HepG2 (cell line): Measurements from ENCODE around the gene PDZRN4. TPM values are rescaled to one million over a fixed set of nuclear protein-coding genes. Genes with fewer than 3 reads are reported as not detected.

Experiments
- ATAC-seq: fragments of 200-7000 bp; cut with Tn5 transposase; 3 replicates; pipeline ENCODE4 v1.9.1; 2020; ENCODE audit warnings: mild to moderate bottlenecking, moderate library complexity
- BruUV-seq: library from RNA; stranded (reverse); fragments of 400-500 nt; replicated peaks from 2 replicates; lab custom pipeline; 2021; lab: Mats Ljungman, UMichigan
- CTCF ChIA-PET: fragments of 300-600 bp; formaldehyde crosslinking; extraction: SDS; loops from one replicate; lab custom pipeline; 2021; ENCODE audit warnings: low total read pairs, inconsistent platforms, low intra/inter-chr PET ratio; lab: Yijun Ruan, JAX
- POLR2A ChIA-PET: fragments of 350-600 bp; sonication (Branson Sonifier 250); formaldehyde crosslinking; loops from one replicate; lab custom pipeline; 2020; ENCODE audit warnings: antibody characterized with exemption, inconsistent platforms; lab: Yijun Ruan, JAX
- DNase-seq: peaks from one replicate; pipeline ENCODE4 v3.0.0-alpha.2; 2015; ENCODE audit warnings: low spot score
- FAIRE-seq: peaks from 3 replicates; lab custom pipeline; 2011; peaks lifted over from hg19 to GRCh38; lab: Jason Lieb, UNC
- H2AFZ ChIP-seq: one replicate; pipeline ENCODE4 v1.6.1; 2011; ENCODE audit warnings: low read length, inconsistent platforms
- H3K27ac ChIP-seq: fragments of 300-600 bp; 3 replicates; pipeline ENCODE4 v1.8.0; 2011; ENCODE audit warnings: mixed run types, mild to moderate bottlenecking, mixed read lengths, low read length, inconsistent platforms; ENCODE audit not compliant: insufficient read depth; ENCODE audit errors: extremely low read length
- H3K27me3 ChIP-seq, 2 experiments: fragments of 200-600 bp in 1 of 2; 2 replicates in 1 of 2; 3 replicates in 1 of 2; pipeline versions ENCODE4 v1.6.0 to v1.8.0; 2011; ENCODE audit warnings: low read length in 2 of 2, mild to moderate bottlenecking in 2 of 2, moderate library complexity in 2 of 2, inconsistent platforms in 1 of 2; ENCODE audit not compliant: insufficient read depth in 2 of 2, control insufficient read depth in 1 of 2
- H3K36me3 ChIP-seq, 2 experiments: fragments of 200-600 bp in 1 of 2; replicated peaks in 1 of 2; 2 replicates in 1 of 2; 3 replicates in 1 of 2; pipeline versions ENCODE4 v1.5.1 to v1.8.0; 2011; ENCODE audit warnings: low read length in 2 of 2, inconsistent platforms in 1 of 2; ENCODE audit not compliant: insufficient read depth in 2 of 2, control insufficient read depth in 1 of 2
- H3K4me1 ChIP-seq: 2 replicates; pipeline ENCODE4 v1.5.1; 2012; ENCODE audit warnings: low read length, inconsistent platforms; ENCODE audit not compliant: insufficient read depth
- H3K4me2 ChIP-seq: 2 replicates; pipeline ENCODE4 v1.6.0; 2011; ENCODE audit warnings: low read depth, low read length, inconsistent platforms
- H3K4me3 ChIP-seq, 3 experiments: fragments of 200-600 bp in 1 of 3; sonication (generic), shearing (Covaris generic) in 1 of 3; replicated peaks in 1 of 3; 2 replicates each; pipeline ENCODE4 v1.5.1; 2011 to 2016; ENCODE audit warnings: low read length in 3 of 3, inconsistent platforms in 2 of 3, low read depth in 2 of 3, mild to moderate bottlenecking in 2 of 3, control low read depth in 1 of 3, mixed read lengths in 1 of 3; ENCODE audit not compliant: insufficient read depth in 1 of 3
- H3K79me2 ChIP-seq: one replicate; pipeline ENCODE4 v1.6.1; 2011; ENCODE audit warnings: low read length, inconsistent platforms; ENCODE audit not compliant: insufficient read depth
- H3K9ac ChIP-seq: 2 replicates; pipeline ENCODE4 v1.6.0; 2011; ENCODE audit warnings: mild to moderate bottlenecking, low read depth, low read length, inconsistent platforms; ENCODE audit not compliant: insufficient read depth
- H3K9me3 ChIP-seq: 2 replicates; pipeline ENCODE4 v1.5.1; 2012; ENCODE audit warnings: mild to moderate bottlenecking, low read length
- H4K20me1 ChIP-seq: 2 replicates; pipeline ENCODE4 v1.6.0; 2011; ENCODE audit warnings: inconsistent platforms, mild to moderate bottlenecking, low read length, moderate library complexity; ENCODE audit not compliant: insufficient read depth
- GATAD1 ChIP-seq: IDR thresholded peaks from 2 replicates; pipeline ENCODE4 v1.6.1; 2016; ENCODE audit warnings: missing genetic modification reagents, missing compliant biosample characterization
- HNF4A ChIP-seq: sonication (generic); formaldehyde crosslinking; IDR thresholded peaks from 2 replicates; pipeline ENCODE4 v1.4.0; 2020; ENCODE audit warnings: missing genetic modification reagents
- HNF4G ChIP-seq, 2 experiments: sonication (generic) in 1 of 2; formaldehyde crosslinking in 1 of 2; IDR thresholded peaks; 2 replicates each; pipeline versions ENCODE4 v1.4.0 to v1.6.1; 2011 to 2020; ENCODE audit warnings: borderline replicate concordance in 2 of 2, low read depth in 2 of 2, mild to moderate bottlenecking in 2 of 2, low read length in 1 of 2, missing genetic modification reagents in 1 of 2, moderate library complexity in 1 of 2
- MNT ChIP-seq: fragments of 450-650 bp; IDR thresholded peaks from 2 replicates; pipeline ENCODE4 v1.6.1; 2016
- MXI1 ChIP-seq: IDR thresholded peaks from 3 replicates; pipeline ENCODE4 v1.6.1; 2012; ENCODE audit warnings: low read depth, low read length, inconsistent platforms, borderline replicate concordance
- NAIF1 ChIP-seq: sonication (generic); formaldehyde crosslinking; IDR thresholded peaks from 2 replicates; pipeline ENCODE4 v1.5.0; 2020; ENCODE audit warnings: mild to moderate bottlenecking, missing genetic modification reagents, borderline replicate concordance
- ZFP41 ChIP-seq: sonication (generic); formaldehyde crosslinking; IDR thresholded peaks from 2 replicates; pipeline ENCODE4 v1.4.0; 2020; ENCODE audit warnings: mild to moderate bottlenecking, missing genetic modification reagents, borderline replicate concordance
- ZNF468 ChIP-seq: sonication (generic); formaldehyde crosslinking; IDR thresholded peaks from 2 replicates; pipeline ENCODE4 v1.8.0; 2022; ENCODE audit warnings: mild to moderate bottlenecking, moderate library complexity, missing genetic modification reagents
- ZNF670 ChIP-seq: sonication (generic); formaldehyde crosslinking; IDR thresholded peaks from 2 replicates; pipeline ENCODE4 v1.8.0; 2022; ENCODE audit warnings: mild to moderate bottlenecking, missing genetic modification reagents, borderline replicate concordance
- ZSCAN21 ChIP-seq: sonication (generic); formaldehyde crosslinking; IDR thresholded peaks from 2 replicates; pipeline ENCODE4 v1.8.0; 2022; ENCODE audit warnings: mild to moderate bottlenecking, missing genetic modification reagents, moderate library complexity, borderline replicate concordance
- WGBS: methylation state at CpG from one replicate; pipeline ENCODE4 v1.1.6; 2017; ENCODE audit warnings: low lambda C conversion rate; 5-methylcytosine and 5-hydroxymethylcytosine counted together
- in situ Hi-C: cut with HindIII; loops from 2 replicates; pipeline ENCODE4 v1.10.0; 2017; ENCODE audit warnings: low pct_unique_long_range_greater_than_20kb; ENCODE audit not compliant: extremely low pct_ligation_motif_present
- intact Hi-C: fragments of 100-400 bp; cut with micrococcal nuclease; formaldehyde crosslinking; loops from one replicate; pipeline ENCODE4 v1.10.0; 2022; ENCODE audit not compliant: unreplicated experiment
- polyA plus RNA-seq, 8 experiments: library from polyadenylated mRNA; depleted of rRNA in 3 of 8; stranded (reverse) in 7 of 8; unstranded in 1 of 8; fragments of >200 nt; fragmentation: Illumina TruSeq in 4 of 8; extraction: Trizol in 4 of 8; gene quantifications; 2 replicates each; pipeline versions ENCODE4 v1.2.1 to v1.2.3, GENCODE V29; 2011 to 2016; ENCODE audit warnings: low read depth in 4 of 8, missing spikeins in 1 of 8, mixed read lengths in 1 of 8; ENCODE audit not compliant: insufficient read depth in 1 of 8
- total RNA-seq, 5 experiments: library from RNA; depleted of rRNA; stranded (reverse); fragments of >200 nt; fragmentation: Illumina TruSeq; extraction: Trizol; gene quantifications; 2 replicates each; pipeline ENCODE4 v1.2.3, GENCODE V29; 2016; ENCODE audit warnings: low read depth in 1 of 5
- TF ChIP-seq, protein P1 (sequence below): sonication (generic); formaldehyde crosslinking; IDR thresholded peaks from 2 replicates; pipeline ENCODE4 v1.4.0; 2020; ENCODE audit warnings: mild to moderate bottlenecking, missing genetic modification reagents, borderline replicate concordance

Gene PDZRN4
- total and polyA plus RNA-seq, 2 of the 13 experiments (the other 11 are each of a cell fraction or from before 2014, with no cell fraction given) = not detected

DNA sequence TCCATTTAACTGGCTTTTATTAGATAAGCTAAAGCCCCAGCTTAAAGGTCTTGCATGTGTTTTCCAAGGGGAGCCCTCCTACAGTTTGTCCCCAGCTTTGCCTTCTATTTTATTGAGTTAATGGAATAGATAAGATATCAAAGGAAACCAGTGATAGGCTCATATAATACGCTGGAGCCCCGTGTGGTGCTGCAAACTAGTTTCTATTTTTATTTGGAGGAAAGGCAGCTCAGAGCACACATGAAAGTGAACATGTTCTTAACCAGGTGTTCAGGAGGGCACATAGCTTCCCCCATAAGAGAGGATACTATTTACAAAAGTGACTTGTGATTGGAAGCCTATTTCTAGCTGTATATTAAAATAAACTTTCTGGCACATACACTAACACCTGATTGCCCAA lies 251.7 kb downstream of the PDZRN4 start:
- Histone ChIP-seq H3K9ac (no peak overlapping the region), H3K79me2 (no peaks in the 10 kb centered on the region), H3K4me1 (no peaks in the 10 kb centered on the region), H3K27me3 (no peaks in the 10 kb centered on the region), H3K27ac (no peak overlapping the region), H2AFZ (no peak overlapping the region), H4K20me1 (no peaks in the 10 kb centered on the region), H3K4me3 (no peak overlapping the region), H3K36me3 (no peaks in the 10 kb centered on the region), H3K4me2 (no peak overlapping the region), H3K9me3 (no peaks in the 10 kb centered on the region)
- FAIRE-seq (no peak), ATAC-seq (no peak), DNase-seq (no peak)
- in situ Hi-C loops = no loop called here
- no peak for TF ChIP-seq HNF4A (CRISPR knock-in tag)
- TF ChIP-seq HNF4G (IDR thresholded peaks at IDR 0.05; ENCODE audit: borderline replicate concordance, low read depth, low read length) = no peak
- no peak for TF ChIP-seq HNF4G (CRISPR knock-in tag; IDR thresholded peaks at IDR 0.05; ENCODE audit: borderline replicate concordance, low read depth)
- TF ChIP-seq ZFP41 (CRISPR knock-in tag) = no peak
- TF ChIP-seq ZNF468 (CRISPR knock-in tag) = no peak
- TF ChIP-seq GATAD1 (CRISPR knock-in tag) = no peak
- TF ChIP-seq, protein P1, sequence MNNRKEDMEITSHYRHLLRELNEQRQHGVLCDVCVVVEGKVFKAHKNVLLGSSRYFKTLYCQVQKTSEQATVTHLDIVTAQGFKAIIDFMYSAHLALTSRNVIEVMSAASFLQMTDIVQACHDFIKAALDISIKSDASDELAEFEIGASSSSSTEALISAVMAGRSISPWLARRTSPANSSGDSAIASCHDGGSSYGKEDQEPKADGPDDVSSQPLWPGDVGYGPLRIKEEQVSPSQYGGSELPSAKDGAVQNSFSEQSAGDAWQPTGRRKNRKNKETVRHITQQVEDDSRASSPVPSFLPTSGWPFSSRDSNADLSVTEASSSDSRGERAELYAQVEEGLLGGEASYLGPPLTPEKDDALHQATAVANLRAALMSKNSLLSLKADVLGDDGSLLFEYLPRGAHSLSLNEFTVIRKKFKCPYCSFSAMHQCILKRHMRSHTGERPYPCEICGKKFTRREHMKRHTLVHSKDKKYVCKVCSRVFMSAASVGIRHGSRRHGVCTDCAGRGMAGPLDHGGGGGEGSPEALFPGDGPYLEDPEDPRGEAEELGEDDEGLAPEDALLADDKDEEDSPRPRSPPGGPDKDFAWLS = no peak
- no peak for TF ChIP-seq NAIF1
- no peak for TF ChIP-seq ZNF670 (CRISPR knock-in tag)
- TF ChIP-seq MXI1 = no peak
- no peak for TF ChIP-seq MNT
- no peak for TF ChIP-seq ZSCAN21 (CRISPR knock-in tag)
- intact Hi-C loops = no loop called here
- 0% methylated on average over 2 of the region's 2 CpGs for WGBS
- no TSS peak for BruUV-seq
- POLR2A ChIA-PET = no interaction called here
- CTCF ChIA-PET = no interaction called here
